ENCODE results near the gene PDE1A.

Gene PDE1A

GRCh38 chr2:182103526-182103925, 323.3 kb downstream of the PDE1A start:
- no peak overlapping the region for H2AFZ ChIP-seq (ENCODE audit: low read depth, low read length)
- H3K4me1 ChIP-seq (ENCODE audit: insufficient read depth, low read length), result peaks cover 6% of the 10 kb centered on the region
- H3K27me3 ChIP-seq (ENCODE audit: insufficient read depth, low read length), result peaks cover 7% of the 10 kb centered on the region
- H3K4me3 ChIP-seq (ENCODE audit: low read length), result no peak overlapping the region
- no peaks in the 10 kb centered on the region for H3K36me3 ChIP-seq (ENCODE audit: insufficient read depth, low read length)
- H3K9me3 ChIP-seq (ENCODE audit: low read length), result peaks cover 11% of the 10 kb centered on the region

GRCh38 chr2:182101263-182101662, 325.6 kb downstream of the PDE1A start:
- H2AFZ ChIP-seq (ENCODE audit: low read depth, low read length), result no peak overlapping the region
- peaks cover 6% of the 10 kb centered on the region for H3K9me3 ChIP-seq (ENCODE audit: low read length)
- peaks cover 3% of the 10 kb centered on the region for H3K27me3 ChIP-seq (ENCODE audit: insufficient read depth, low read length)
- H3K4me3 ChIP-seq (ENCODE audit: low read length), result no peak overlapping the region
- no peaks in the 10 kb centered on the region for H3K36me3 ChIP-seq (ENCODE audit: insufficient read depth, low read length)
- H3K4me1 ChIP-seq (ENCODE audit: insufficient read depth, low read length), result peaks cover 6% of the 10 kb centered on the region

GRCh38 chr2:182098648-182099047, 328.2 kb downstream of the PDE1A start:
- Histone ChIP-seq H3K36me3 (ENCODE audit: insufficient read depth, low read length) (no peaks in the 10 kb centered on the region), H3K4me3 (ENCODE audit: low read length) (no peak overlapping the region), H3K27me3 (ENCODE audit: insufficient read depth, low read length) (no peaks in the 10 kb centered on the region), H3K4me1 (ENCODE audit: insufficient read depth, low read length) (peaks cover 3% of the 10 kb centered on the region), H3K9me3 (ENCODE audit: low read length) (no peaks in the 10 kb centered on the region), H2AFZ (ENCODE audit: low read depth, low read length) (no peak overlapping the region)

GRCh38 chr2:182097571-182098164, 329.2 kb downstream of the PDE1A start:
- H3K9me3 ChIP-seq (ENCODE audit: low read length), result no peaks in the 10 kb centered on the region
- no peaks in the 10 kb centered on the region for H3K4me1 ChIP-seq (ENCODE audit: insufficient read depth, low read length)
- no peak overlapping the region for H3K4me3 ChIP-seq (ENCODE audit: low read length)
- H2AFZ ChIP-seq (ENCODE audit: low read depth, low read length), result no peak overlapping the region
- no peaks in the 10 kb centered on the region for H3K27me3 ChIP-seq (ENCODE audit: insufficient read depth, low read length)
- no peaks in the 10 kb centered on the region for H3K36me3 ChIP-seq (ENCODE audit: insufficient read depth, low read length)

- Histone ChIP-seq H3K4me3 (ENCODE audit: low read length) (no peak overlapping the region), H2AFZ (ENCODE audit: low read depth, low read length) (no peak overlapping the region), H3K27me3 (ENCODE audit: insufficient read depth, low read length) (no peaks in the 10 kb centered on the region), H3K9me3 (ENCODE audit: low read length) (no peaks in the 10 kb centered on the region), H3K4me1 (ENCODE audit: insufficient read depth, low read length) (no peaks in the 10 kb centered on the region), H3K36me3 (ENCODE audit: insufficient read depth, low read length) (no peaks in the 10 kb centered on the region)
Measured at GRCh38 chr2:182090486-182090885, 336.4 kb downstream of the PDE1A start.
